PC-3 (cell line): ENCODE measurements around the gene ANKRD29. TPM values are rescaled to one million over a fixed set of nuclear protein-coding genes. Genes with fewer than 3 reads are reported as not detected.

Experiments
- ATAC-seq: fragments of 200-7000 bp; cut with Tn5 transposase; 2 replicates; pipeline ENCODE4 v1.9.1; 2020; ENCODE audit warnings: mild to moderate bottlenecking, moderate library complexity
- BruUV-seq: library from RNA; stranded (reverse); fragments of 400-500 nt; replicated peaks from 2 replicates; lab custom pipeline; 2021; lab: Mats Ljungman, UMichigan
- CTCF ChIA-PET: fragments of 300-600 bp; sonication (Branson Sonifier 250); formaldehyde crosslinking; loops from one replicate; lab custom pipeline; 2022; ENCODE audit warnings: antibody characterized with exemption; lab: Charles Lee
- POLR2A ChIA-PET: fragments of 300-600 bp; sonication (Branson Sonifier 250); formaldehyde crosslinking; loops from one replicate; lab custom pipeline; 2022; ENCODE audit warnings: antibody characterized with exemption; ENCODE audit not compliant: unreplicated experiment; lab: Charles Lee
- DNase-seq: peaks from one replicate; pipeline ENCODE4 v3.0.0-alpha.2; 2015
- H2AFZ ChIP-seq: fragments of 300-600 bp; sonication (generic); 2 replicates; pipeline ENCODE4 v1.6.0; 2016; ENCODE audit warnings: antibody characterized with exemption, low read length
- H3F3A ChIP-seq: fragments of 300-600 bp; sonication (generic); one replicate; pipeline ENCODE4 v1.6.0; 2017; ENCODE audit warnings: antibody characterized with exemption, low read length, control low read depth, mild to moderate bottlenecking; ENCODE audit not compliant: unreplicated experiment
- H3K27ac ChIP-seq: fragments of 300-600 bp; sonication (generic); 2 replicates; pipeline ENCODE4 v1.5.1; 2016; ENCODE audit warnings: mild to moderate bottlenecking, low read length
- H3K27me3 ChIP-seq: fragments of 300-600 bp; sonication (generic); 2 replicates; pipeline ENCODE4 v1.6.1; 2016; ENCODE audit warnings: low read length, mixed read lengths
- H3K36me3 ChIP-seq: fragments of 300-600 bp; sonication (generic); 2 replicates; pipeline ENCODE4 v1.6.1; 2016; ENCODE audit warnings: low read depth, mixed run types, low read length, mixed read lengths
- H3K4me1 ChIP-seq: fragments of 300-600 bp; sonication (generic); 2 replicates; pipeline ENCODE4 v1.5.1; 2016; ENCODE audit warnings: low read length; ENCODE audit not compliant: insufficient read depth
- H3K4me2 ChIP-seq: fragments of 300-600 bp; sonication (generic); 2 replicates; pipeline ENCODE4 v1.6.0; 2016; ENCODE audit warnings: low read length
- H3K4me3 ChIP-seq: fragments of 300-600 bp; sonication (generic); 2 replicates; pipeline ENCODE4 v1.5.1; 2016; ENCODE audit warnings: mild to moderate bottlenecking, low read length, mixed read lengths
- H3K79me2 ChIP-seq: fragments of 300-600 bp; sonication (generic); 2 replicates; pipeline ENCODE4 v1.6.1; 2017; ENCODE audit warnings: low read length, mixed read lengths
- H3K9ac ChIP-seq: fragments of 300-600 bp; sonication (generic); 2 replicates; pipeline ENCODE4 v1.6.0; 2016; ENCODE audit warnings: mild to moderate bottlenecking, low read length
- H3K9me2 ChIP-seq: fragments of 300-600 bp; sonication (generic); replicated peaks from 2 replicates; pipeline ENCODE4 v1.6.1; 2016; ENCODE audit warnings: mixed run types, low read length, mixed read lengths
- H3K9me3 ChIP-seq: fragments of 300-600 bp; sonication (generic); 2 replicates; pipeline ENCODE4 v1.6.1; 2016; ENCODE audit warnings: low read length, mixed read lengths
- H4K20me1 ChIP-seq: fragments of 300-600 bp; sonication (generic); 2 replicates; pipeline ENCODE4 v1.6.1; 2016; ENCODE audit warnings: low read length, mixed read lengths
- EZH2 ChIP-seq: fragments of 300-600 bp; sonication (generic); IDR thresholded peaks from one replicate; pipeline ENCODE4 v1.6.1; 2017; ENCODE audit warnings: antibody characterized with exemption, mild to moderate bottlenecking, low read length; ENCODE audit not compliant: unreplicated experiment
- EZH2phosphoT487 ChIP-seq: fragments of 300-600 bp; sonication (generic); IDR thresholded peaks from 2 replicates; pipeline ENCODE4 v1.6.1; 2018; ENCODE audit warnings: mild to moderate bottlenecking, antibody characterized with exemption, low read length, borderline replicate concordance
- intact Hi-C: fragments of 100-400 bp; cut with micrococcal nuclease; formaldehyde crosslinking; loops from 2 replicates; pipeline ENCODE4 v1.9.0; 2023
- total RNA-seq: library from RNA; depleted of rRNA; stranded (reverse); fragments of >200 nt; gene quantifications from 2 replicates; pipeline ENCODE4 v1.2.3, GENCODE V29; 2014
- TF ChIP-seq, protein P1 (sequence below): fragments of 300-600 bp; sonication (generic); conservative IDR thresholded peaks from 2 replicates; pipeline ENCODE4 v1.5.1; 2017; ENCODE audit warnings: antibody characterized with exemption, low read depth, mild to moderate bottlenecking, low read length

The ANKRD29 gene
- total RNA-seq, 1 experiment from 2014 or later = 31.0 TPM

GRCh38 chr18:23591011-23591410, 71.7 kb downstream of the ANKRD29 start:
- peaks cover 32% of the 10 kb centered on the region for H3K4me1 ChIP-seq
- no peaks in the 10 kb centered on the region for H3K36me3 ChIP-seq
- no peaks in the 10 kb centered on the region for H3K9me2 ChIP-seq
- H3K4me2 ChIP-seq = no peak overlapping the region
- no peak for ATAC-seq
- H3K9me3 ChIP-seq = no peaks in the 10 kb centered on the region
- POLR2A ChIA-PET = no interaction called here
- no peak for DNase-seq
- BruUV-seq = no TSS peak
- intact Hi-C loops = no loop called here
- H3K4me3 ChIP-seq = no peak overlapping the region
- peaks cover 2% of the 10 kb centered on the region for H3K79me2 ChIP-seq
- no peak overlapping the region for H3K9ac ChIP-seq
- 0 out of 2 replicates have a peak overlapping the region, but pooled peaks have one; percentile 7 for H2AFZ ChIP-seq
- no peaks in the 10 kb centered on the region for H3F3A ChIP-seq
- H4K20me1 ChIP-seq = no peaks in the 10 kb centered on the region
- no peak overlapping the region for H3K27ac ChIP-seq
- TF ChIP-seq EZH2 = no peak
- TF ChIP-seq EZH2phosphoT487 = no peak
- TF ChIP-seq, protein P1, sequence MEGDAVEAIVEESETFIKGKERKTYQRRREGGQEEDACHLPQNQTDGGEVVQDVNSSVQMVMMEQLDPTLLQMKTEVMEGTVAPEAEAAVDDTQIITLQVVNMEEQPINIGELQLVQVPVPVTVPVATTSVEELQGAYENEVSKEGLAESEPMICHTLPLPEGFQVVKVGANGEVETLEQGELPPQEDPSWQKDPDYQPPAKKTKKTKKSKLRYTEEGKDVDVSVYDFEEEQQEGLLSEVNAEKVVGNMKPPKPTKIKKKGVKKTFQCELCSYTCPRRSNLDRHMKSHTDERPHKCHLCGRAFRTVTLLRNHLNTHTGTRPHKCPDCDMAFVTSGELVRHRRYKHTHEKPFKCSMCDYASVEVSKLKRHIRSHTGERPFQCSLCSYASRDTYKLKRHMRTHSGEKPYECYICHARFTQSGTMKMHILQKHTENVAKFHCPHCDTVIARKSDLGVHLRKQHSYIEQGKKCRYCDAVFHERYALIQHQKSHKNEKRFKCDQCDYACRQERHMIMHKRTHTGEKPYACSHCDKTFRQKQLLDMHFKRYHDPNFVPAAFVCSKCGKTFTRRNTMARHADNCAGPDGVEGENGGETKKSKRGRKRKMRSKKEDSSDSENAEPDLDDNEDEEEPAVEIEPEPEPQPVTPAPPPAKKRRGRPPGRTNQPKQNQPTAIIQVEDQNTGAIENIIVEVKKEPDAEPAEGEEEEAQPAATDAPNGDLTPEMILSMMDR = no peak
- CTCF ChIA-PET = no interaction called here
- H3K27me3 ChIP-seq = no peaks in the 10 kb centered on the region

- H2AFZ ChIP-seq = no peak overlapping the region
- H3K9me2 ChIP-seq = no peaks in the 10 kb centered on the region
- H4K20me1 ChIP-seq = peaks cover 2% of the 10 kb centered on the region
- intact Hi-C loops = loop anchor here (5.0 kb wide), 2 partner anchors 67 to 87 kb away; partner anchors contain the start of gene RMC1
- CTCF ChIA-PET = interaction anchor here (0.6 kb wide), 1 partner anchor 113 kb away, joined by 4 read pairs; no protein-coding TSS in a partner anchor
- H3K27me3 ChIP-seq = no peaks in the 10 kb centered on the region
- H3K79me2 ChIP-seq = peaks cover 22% of the 10 kb centered on the region
- BruUV-seq = no TSS peak
- no peak overlapping the region for H3K27ac ChIP-seq
- no peak for ATAC-seq
- H3K9ac ChIP-seq = no peak overlapping the region
- no peaks in the 10 kb centered on the region for H3K36me3 ChIP-seq
- POLR2A ChIA-PET = no interaction called here
- no peaks in the 10 kb centered on the region for H3K9me3 ChIP-seq
- DNase-seq = peak; percentile 11
- TF ChIP-seq, protein P1 = no peak
- no peak for TF ChIP-seq EZH2phosphoT487
- TF ChIP-seq EZH2 = no peak
- no peak overlapping the region for H3K4me3 ChIP-seq
- H3F3A ChIP-seq = no peaks in the 10 kb centered on the region
- peaks cover 33% of the 10 kb centered on the region for H3K4me1 ChIP-seq
- no peak overlapping the region for H3K4me2 ChIP-seq
Measured at GRCh38 chr18:23588836-23589560, 73.7 kb downstream of the ANKRD29 start.

DNA sequence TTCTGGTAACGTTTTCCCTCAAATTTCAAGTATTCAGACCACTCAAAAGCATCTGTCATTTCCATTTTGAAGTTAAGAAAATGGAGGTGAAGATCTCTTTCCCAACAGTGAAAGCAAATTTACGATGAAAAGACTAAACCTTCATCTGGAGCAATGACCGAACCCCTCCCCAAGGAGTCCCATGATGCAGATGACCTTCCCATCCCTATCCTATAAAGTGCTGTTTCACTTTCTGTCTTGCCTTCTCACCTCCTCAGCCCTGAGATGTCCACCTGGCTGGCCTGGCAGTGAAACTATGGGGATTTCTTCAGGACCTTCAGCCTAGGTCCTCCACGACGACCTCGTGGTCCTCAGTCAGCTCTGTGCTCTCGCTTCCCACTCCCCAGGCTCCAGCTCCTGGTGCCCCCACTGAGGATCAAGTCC, 75.5 kb downstream of the ANKRD29 start:
- intact Hi-C loops = loop anchor here (1.0 to 5.0 kb wide), 4 partner anchors 35 to 85 kb away; partner anchors contain the start of gene RMC1
- H3K4me1 ChIP-seq = peaks cover 26% of the 10 kb centered on the region
- no peaks in the 10 kb centered on the region for H3K36me3 ChIP-seq
- no peaks in the 10 kb centered on the region for H3K27me3 ChIP-seq
- H3K79me2 ChIP-seq = peaks cover 40% of the 10 kb centered on the region
- no peak for ATAC-seq
- peaks cover 11% of the 10 kb centered on the region for H4K20me1 ChIP-seq
- POLR2A ChIA-PET = no interaction called here
- H3F3A ChIP-seq = no peaks in the 10 kb centered on the region
- CTCF ChIA-PET = interaction anchor here (0.7 kb wide), 1 partner anchor 89 kb away, joined by 3 read pairs; no protein-coding TSS in a partner anchor
- peak overlapping the region; percentile 98 for H3K27ac ChIP-seq
- H2AFZ ChIP-seq = peak overlapping the region; percentile 93
- H3K4me3 ChIP-seq = peak overlapping the region; percentile 58
- BruUV-seq = no TSS peak
- peak overlapping the region; percentile 77 for H3K4me2 ChIP-seq
- no peak for DNase-seq
- H3K9me3 ChIP-seq = no peaks in the 10 kb centered on the region
- TF ChIP-seq EZH2 (no peak), EZH2phosphoT487 (no peak)
- TF ChIP-seq, protein P1 = no peak
- no peaks in the 10 kb centered on the region for H3K9me2 ChIP-seq
- H3K9ac ChIP-seq = peak overlapping the region; percentile 95
